Measurements from ENCODE around the gene DGCR2.

DGCR2 gene

DNA sequence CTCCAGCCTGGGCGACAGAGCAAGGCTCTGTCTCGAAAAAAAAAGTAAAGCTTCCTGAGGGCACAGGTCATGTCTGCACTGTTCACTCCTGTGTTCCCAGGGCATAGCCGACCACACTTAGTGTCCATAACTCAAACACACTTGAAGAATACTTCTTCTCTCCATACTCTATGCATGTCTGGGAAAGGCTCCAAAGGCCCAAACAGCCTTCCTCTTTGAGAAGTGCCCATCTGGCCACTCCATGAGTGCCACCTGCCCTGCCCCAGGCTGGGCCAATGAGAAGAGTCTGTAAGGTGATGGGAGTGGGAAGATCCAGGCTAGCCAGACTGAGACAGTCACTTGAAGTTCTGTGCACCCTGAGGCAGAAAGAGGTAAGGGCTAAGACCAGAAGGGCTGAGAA is 24.7 kb downstream of the DGCR2 start:
- H3K4me3 Mint-ChIP-seq = no peak overlapping the region
- H3K36me3 Mint-ChIP-seq (ENCODE audit: low read depth) = peaks cover 37% of the 10 kb centered on the region
- TF ChIP-seq, protein P1, sequence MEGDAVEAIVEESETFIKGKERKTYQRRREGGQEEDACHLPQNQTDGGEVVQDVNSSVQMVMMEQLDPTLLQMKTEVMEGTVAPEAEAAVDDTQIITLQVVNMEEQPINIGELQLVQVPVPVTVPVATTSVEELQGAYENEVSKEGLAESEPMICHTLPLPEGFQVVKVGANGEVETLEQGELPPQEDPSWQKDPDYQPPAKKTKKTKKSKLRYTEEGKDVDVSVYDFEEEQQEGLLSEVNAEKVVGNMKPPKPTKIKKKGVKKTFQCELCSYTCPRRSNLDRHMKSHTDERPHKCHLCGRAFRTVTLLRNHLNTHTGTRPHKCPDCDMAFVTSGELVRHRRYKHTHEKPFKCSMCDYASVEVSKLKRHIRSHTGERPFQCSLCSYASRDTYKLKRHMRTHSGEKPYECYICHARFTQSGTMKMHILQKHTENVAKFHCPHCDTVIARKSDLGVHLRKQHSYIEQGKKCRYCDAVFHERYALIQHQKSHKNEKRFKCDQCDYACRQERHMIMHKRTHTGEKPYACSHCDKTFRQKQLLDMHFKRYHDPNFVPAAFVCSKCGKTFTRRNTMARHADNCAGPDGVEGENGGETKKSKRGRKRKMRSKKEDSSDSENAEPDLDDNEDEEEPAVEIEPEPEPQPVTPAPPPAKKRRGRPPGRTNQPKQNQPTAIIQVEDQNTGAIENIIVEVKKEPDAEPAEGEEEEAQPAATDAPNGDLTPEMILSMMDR (IDR thresholded peaks at IDR 0.05; ENCODE audit: unreplicated experiment in 3 of 3) = no peak
- no peaks in the 10 kb centered on the region for H3K9me3 Mint-ChIP-seq
- peak overlapping the region in 2 of 3 experiments; percentile 67 to 92 for H3K27ac Mint-ChIP-seq
- H3K27me3 Mint-ChIP-seq (ENCODE audit: low read depth) = no peaks in the 10 kb centered on the region
- peaks cover 20% of the 10 kb centered on the region for H3K4me1 Mint-ChIP-seq

DNA sequence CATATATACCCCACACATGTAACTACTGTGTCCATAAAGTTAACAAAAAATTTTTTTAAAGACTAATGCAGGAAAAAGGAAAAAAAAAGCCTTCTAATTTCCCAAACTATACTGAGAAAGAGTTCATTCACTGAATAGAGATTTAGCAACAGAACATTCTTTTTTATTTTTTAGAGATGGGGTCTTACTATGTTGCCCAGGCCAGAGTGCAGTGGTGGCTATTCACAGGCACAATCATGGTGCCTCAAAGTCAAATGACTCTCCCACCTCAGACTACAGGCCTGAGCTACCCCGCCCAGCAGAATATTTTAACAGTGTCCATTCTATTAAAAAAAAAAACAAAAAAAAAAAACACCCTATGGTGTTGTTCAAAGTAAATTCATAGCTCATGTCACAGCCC is 25.7 kb downstream of the DGCR2 start:
- Mint-ChIP-seq H3K4me1 (peaks cover 15% of the 10 kb centered on the region), H3K27ac (no peak overlapping the region), H3K27me3 (ENCODE audit: low read depth) (no peaks in the 10 kb centered on the region), H3K4me3 (no peak overlapping the region), H3K36me3 (ENCODE audit: low read depth) (peaks cover 34% of the 10 kb centered on the region), H3K9me3 (no peaks in the 10 kb centered on the region)
- TF ChIP-seq, protein P1 (IDR thresholded peaks at IDR 0.05; ENCODE audit: unreplicated experiment in 3 of 3) = no peak

DNA sequence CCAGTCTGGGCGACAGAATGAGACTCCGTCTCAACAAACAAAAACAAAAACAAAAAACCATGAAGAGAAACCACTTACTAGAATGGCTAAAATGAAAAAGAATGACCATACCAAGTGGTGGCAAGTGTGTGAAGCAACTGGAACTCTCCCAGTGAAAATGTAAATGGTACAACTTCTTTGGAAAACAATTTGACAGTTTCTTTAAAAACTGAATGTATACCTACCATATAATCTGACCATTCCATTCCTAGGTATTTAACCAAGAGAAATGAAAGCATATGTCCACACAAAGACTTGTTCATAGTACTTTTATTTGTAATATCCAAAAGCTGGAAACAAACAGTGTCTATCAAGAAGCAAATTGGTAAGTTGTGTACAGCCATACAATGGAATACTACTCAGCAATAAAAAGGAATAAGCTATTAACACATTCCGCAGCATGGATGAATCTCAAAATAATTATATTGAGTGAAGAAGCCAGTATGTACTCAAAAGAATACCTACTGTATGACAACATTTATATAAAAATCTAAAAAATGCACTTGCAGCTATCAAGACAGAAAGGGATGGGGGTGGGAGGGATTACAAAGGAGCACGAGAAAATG is 27.7 kb downstream of the DGCR2 start:
- peaks cover 15% of the 10 kb centered on the region for H3K4me1 Mint-ChIP-seq
- peaks cover 29% of the 10 kb centered on the region for H3K36me3 Mint-ChIP-seq (ENCODE audit: low read depth)
- H3K27ac Mint-ChIP-seq = no peak overlapping the region
- no peaks in the 10 kb centered on the region for H3K9me3 Mint-ChIP-seq
- no peak overlapping the region for H3K4me3 Mint-ChIP-seq
- TF ChIP-seq, protein P1 (IDR thresholded peaks at IDR 0.05; ENCODE audit: unreplicated experiment in 3 of 3) = no peak
- H3K27me3 Mint-ChIP-seq (ENCODE audit: low read depth) = no peaks in the 10 kb centered on the region

DNA sequence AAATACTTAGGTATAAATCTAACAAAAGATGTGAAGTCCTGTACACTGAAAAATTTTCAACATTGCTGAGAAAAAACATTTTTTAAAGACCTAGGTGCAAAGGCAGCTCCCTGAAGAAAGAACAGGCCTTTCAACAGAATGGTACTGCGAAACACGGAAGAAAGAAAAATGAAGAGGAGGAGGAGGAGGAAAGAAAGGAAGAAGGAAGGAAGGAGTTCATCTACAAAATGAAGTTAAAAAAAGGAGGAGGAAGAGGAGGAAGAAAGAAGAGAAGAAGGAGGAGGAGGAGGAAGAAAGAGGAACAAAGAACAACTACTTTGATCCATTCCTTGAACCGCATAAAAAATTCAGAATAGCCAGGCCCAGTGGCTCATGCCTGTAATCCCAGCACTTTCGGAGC is 29.5 kb downstream of the DGCR2 start:
- no peaks in the 10 kb centered on the region for H3K9me3 Mint-ChIP-seq

DNA sequence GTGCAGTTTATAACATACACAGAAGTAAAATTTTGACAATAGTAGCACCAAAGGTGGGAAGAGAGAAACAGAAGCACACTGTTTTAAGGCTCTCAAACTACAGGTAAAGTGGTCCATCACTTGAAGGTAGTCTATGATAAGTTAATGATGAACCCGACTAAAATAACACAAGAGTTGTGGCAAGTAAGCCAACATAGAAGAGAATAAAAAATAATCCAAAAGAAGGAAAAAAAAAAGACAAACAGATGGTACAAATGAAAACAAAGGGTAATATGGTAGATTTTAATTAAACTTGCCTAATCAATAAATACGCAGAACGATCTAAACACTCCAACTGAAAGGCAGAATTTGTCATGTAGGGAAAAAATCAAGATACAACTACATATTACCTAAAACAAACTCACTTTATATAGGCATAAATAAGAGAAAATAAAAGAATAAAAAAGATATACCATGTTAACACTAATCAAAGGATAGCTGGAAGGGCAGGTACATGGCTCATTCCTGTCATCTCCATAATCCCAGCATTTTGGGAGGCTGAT is 31.6 kb downstream of the DGCR2 start:
- Mint-ChIP-seq H3K9me3 (no peaks in the 10 kb centered on the region), H3K36me3 (ENCODE audit: low read depth) (peaks cover 38% of the 10 kb centered on the region), H3K4me1 (peaks cover 7% of the 10 kb centered on the region), H3K4me3 (no peak overlapping the region), H3K27me3 (ENCODE audit: low read depth) (no peaks in the 10 kb centered on the region), H3K27ac (no peak overlapping the region)
- TF ChIP-seq, protein P1 (IDR thresholded peaks at IDR 0.05; ENCODE audit: unreplicated experiment in 3 of 3) = no peak

More for the DNA sequence above, 29.5 kb downstream of the DGCR2 start:
- Mint-ChIP-seq H3K4me3 (no peak overlapping the region), H3K36me3 (ENCODE audit: low read depth) (peaks cover 37% of the 10 kb centered on the region), H3K4me1 (peaks cover 3% of the 10 kb centered on the region), H3K27ac (no peak overlapping the region), H3K27me3 (ENCODE audit: low read depth) (no peaks in the 10 kb centered on the region)
- TF ChIP-seq, protein P1 (IDR thresholded peaks at IDR 0.05; ENCODE audit: unreplicated experiment in 3 of 3) = no peak

DNA sequence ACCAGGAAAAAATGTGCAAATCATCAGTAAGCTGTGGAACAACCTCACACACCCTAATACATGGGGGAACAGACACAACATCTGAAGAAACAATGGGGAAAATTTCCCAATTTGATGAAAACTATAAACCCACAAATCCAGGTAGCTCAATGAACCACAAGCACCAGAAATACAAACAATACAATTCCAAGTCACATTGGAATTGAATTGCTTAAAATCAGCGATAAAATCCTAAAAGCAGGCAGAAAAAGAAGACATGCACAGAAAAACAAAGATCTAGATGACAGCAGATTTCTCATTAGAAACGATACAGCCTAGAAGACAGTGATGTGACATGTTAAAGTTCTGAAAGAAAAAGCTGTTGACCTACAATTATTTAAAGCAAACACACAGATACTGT is 32.0 kb downstream of the DGCR2 start:
- H3K36me3 Mint-ChIP-seq (ENCODE audit: low read depth) = peaks cover 42% of the 10 kb centered on the region
- TF ChIP-seq, protein P1 (IDR thresholded peaks at IDR 0.05; ENCODE audit: unreplicated experiment in 3 of 3) = no peak
- no peaks in the 10 kb centered on the region for H3K9me3 Mint-ChIP-seq
- H3K4me3 Mint-ChIP-seq = no peak overlapping the region
- peaks cover 11% of the 10 kb centered on the region for H3K4me1 Mint-ChIP-seq
- H3K27ac Mint-ChIP-seq = no peak overlapping the region
- H3K27me3 Mint-ChIP-seq (ENCODE audit: low read depth) = no peaks in the 10 kb centered on the region
